Neuronal stem cell (in vitro differentiated cells): ENCODE results near the gene CAPS.
"Not testable (repeated sequence)": the region's sequence is repeated elsewhere in the genome, so short reads cannot be mapped to it uniquely, and the experiment has no call there.

Experiments
- DNase-seq: peaks from one replicate; pipeline ENCODE4 v3.0.0-alpha.2; 2013; ENCODE audit warnings: low spot score
- H2AFZ ChIP-seq: one replicate; pipeline ENCODE4 v1.6.1; 2013; ENCODE audit warnings: mild to moderate bottlenecking, low read length, inconsistent platforms
- H2AK5ac ChIP-seq: 2 replicates; pipeline ENCODE4 v1.6.1; 2013; ENCODE audit warnings: low read depth, mild to moderate bottlenecking, inconsistent platforms, low read length, moderate library complexity, mixed read lengths
- H2BK120ac ChIP-seq: 2 replicates; pipeline ENCODE4 v1.6.1; 2013; ENCODE audit warnings: low read depth, mild to moderate bottlenecking, inconsistent platforms, low read length, moderate library complexity, mixed read lengths
- H2BK12ac ChIP-seq: one replicate; pipeline ENCODE4 v1.6.1; 2013; ENCODE audit warnings: low read length, inconsistent platforms
- H2BK15ac ChIP-seq: 2 replicates; pipeline ENCODE4 v1.6.1; 2013; ENCODE audit warnings: mild to moderate bottlenecking, low read length, inconsistent platforms, mixed read lengths
- H2BK5ac ChIP-seq: one replicate; pipeline ENCODE4 v1.6.1; 2013; ENCODE audit warnings: inconsistent platforms, mild to moderate bottlenecking, low read length, moderate library complexity
- H3K14ac ChIP-seq: one replicate; pipeline ENCODE4 v1.6.1; 2013; ENCODE audit warnings: low read length, inconsistent platforms
- H3K18ac ChIP-seq: 2 replicates; pipeline ENCODE4 v1.6.1; 2013; ENCODE audit warnings: low read length, inconsistent platforms
- H3K23ac ChIP-seq: 2 replicates; pipeline ENCODE4 v1.6.1; 2013; ENCODE audit warnings: low read depth, mild to moderate bottlenecking, mixed read lengths, low read length, inconsistent platforms; ENCODE audit not compliant: poor library complexity
- H3K27ac ChIP-seq: replicated peaks from 3 replicates; pipeline ENCODE4 v1.5.1; 2013; ENCODE audit warnings: low read length, inconsistent platforms
- H3K27me3 ChIP-seq, 3 experiments: 2 replicates each; pipeline ENCODE4 v1.6.1; 2013; ENCODE audit warnings: low read length in 3 of 3, mild to moderate bottlenecking in 2 of 3, inconsistent platforms in 1 of 3, low read depth in 1 of 3, mixed read lengths in 1 of 3, moderate library complexity in 1 of 3; ENCODE audit not compliant: control insufficient read depth in 3 of 3, insufficient read depth in 3 of 3
- H3K36me3 ChIP-seq, 2 donors: replicated peaks in 1 of 2; 2 replicates each; pipeline ENCODE4 v1.6.1; 2013; ENCODE audit warnings: low read length in 2 of 2; ENCODE audit not compliant: control insufficient read depth in 2 of 2, insufficient read depth in 2 of 2
- H3K4ac ChIP-seq: 2 replicates; pipeline ENCODE4 v1.6.1; 2013; ENCODE audit warnings: inconsistent platforms, mild to moderate bottlenecking, low read length, moderate library complexity
- H3K4me1 ChIP-seq, 2 donors: 1 replicate in 1 of 2; 2 replicates in 1 of 2; pipeline ENCODE4 v1.6.1; 2013; ENCODE audit warnings: low read length in 2 of 2, low read depth in 1 of 2; ENCODE audit not compliant: control insufficient read depth in 2 of 2, insufficient read depth in 1 of 2
- H3K4me2 ChIP-seq: one replicate; pipeline ENCODE4 v1.6.1; 2013; ENCODE audit warnings: mild to moderate bottlenecking, low read length, inconsistent platforms; ENCODE audit not compliant: insufficient read depth, poor library complexity, severe bottlenecking
- H3K4me3 ChIP-seq, 2 donors: 2 replicates each; pipeline ENCODE4 v1.5.1; 2013; ENCODE audit warnings: low read length in 2 of 2, mild to moderate bottlenecking in 2 of 2, inconsistent platforms in 1 of 2, moderate library complexity in 1 of 2
- H3K79me1 ChIP-seq: one replicate; pipeline ENCODE4 v1.6.1; 2013; ENCODE audit warnings: low read depth, mild to moderate bottlenecking, inconsistent platforms, low read length, moderate library complexity
- H3K9ac ChIP-seq: one replicate; pipeline ENCODE4 v1.6.1; 2013; ENCODE audit warnings: mild to moderate bottlenecking, low read depth, low read length, inconsistent platforms; ENCODE audit not compliant: poor library complexity
- H3K9me3 ChIP-seq, 2 donors: replicated peaks in 1 of 2; 2 replicates each; pipeline versions ENCODE3 to v1.6.1; 2013; ENCODE audit warnings: low read length in 2 of 2, mild to moderate bottlenecking in 2 of 2, inconsistent platforms in 1 of 2, low read depth in 1 of 2, mixed read lengths in 1 of 2, moderate library complexity in 1 of 2; ENCODE audit not compliant: control insufficient read depth in 2 of 2, insufficient read depth in 1 of 2
- H4K8ac ChIP-seq: one replicate; pipeline ENCODE4 v1.6.1; 2013; ENCODE audit warnings: low read depth, mild to moderate bottlenecking, inconsistent platforms, low read length, moderate library complexity
- H4K91ac ChIP-seq: one replicate; pipeline ENCODE4 v1.6.1; 2013; ENCODE audit warnings: low read length, low read depth, mild to moderate bottlenecking, inconsistent platforms; ENCODE audit not compliant: poor library complexity
- WGBS, 2 donors: extraction: QIAGEN DNeasy Blood & Tissue Kit; methylation state at CpG; one replicate each; pipeline ENCODE4 v1.1.7; 2013; ENCODE audit warnings: missing lambda C conversion rate in 2 of 2, mixed read lengths in 1 of 2; ENCODE audit not compliant: insufficient read length in 2 of 2, insufficient replicate concordance in 1 of 2; ENCODE audit errors: extremely low coverage in 2 of 2; 5-methylcytosine and 5-hydroxymethylcytosine counted together

The CAPS gene

DNA sequence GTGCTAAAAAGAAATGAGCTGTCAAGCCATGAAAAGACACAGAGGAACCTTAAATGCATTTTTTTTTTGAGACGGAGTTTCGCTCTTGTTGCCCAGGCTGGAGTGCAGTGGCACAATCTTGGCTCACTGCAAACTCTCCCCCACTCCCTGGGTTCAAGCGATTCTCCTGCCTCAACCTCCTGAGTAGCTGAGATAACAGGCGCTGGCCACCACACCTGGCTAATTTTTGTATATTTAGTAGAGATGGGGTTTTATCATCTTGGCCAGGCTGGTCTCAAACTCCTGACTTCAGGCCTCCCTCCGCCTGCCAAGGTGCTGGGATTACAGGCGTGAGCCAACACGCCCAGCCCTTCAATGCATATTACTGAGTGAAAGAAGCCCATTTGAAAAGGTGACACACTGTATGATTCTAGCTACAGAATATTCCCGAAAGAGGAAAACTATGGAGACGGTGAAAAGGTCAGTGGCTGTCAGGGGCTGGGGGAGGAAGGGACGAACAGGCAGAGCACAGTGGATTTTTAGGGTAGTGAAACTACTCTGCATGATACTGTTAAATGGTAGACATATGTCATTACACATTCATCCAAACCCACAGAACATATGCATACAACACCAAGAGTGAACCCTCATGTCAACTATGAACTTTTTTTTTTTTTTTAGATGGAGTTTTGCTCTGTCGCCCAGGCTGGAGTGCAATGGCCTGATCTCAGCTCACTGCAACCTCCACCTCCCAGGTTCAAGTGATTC lies 29.8 kb upstream of the CAPS start:
- H2BK5ac ChIP-seq, H3K18ac ChIP-seq, H3K36me3 ChIP-seq, H2AFZ ChIP-seq, H2BK15ac ChIP-seq, DNase-seq, H3K4me3 ChIP-seq, H3K23ac ChIP-seq, H2AK5ac ChIP-seq, H3K27ac ChIP-seq, H4K8ac ChIP-seq, H3K14ac ChIP-seq, H4K91ac ChIP-seq, H3K27me3 ChIP-seq, H2BK120ac ChIP-seq, H3K9me3 ChIP-seq, H2BK12ac ChIP-seq, H3K79me1 ChIP-seq, H3K9ac ChIP-seq, H3K4ac ChIP-seq: not testable (repeated sequence)
- Histone ChIP-seq H3K4me2 (peak overlapping the region; percentile 2), H3K4me1 (peaks cover 7 to 18% of the 10 kb centered on the region in 2 donors)
- no CpG with 5 or more reads among the region's 11 CpGs for WGBS, 2 donors

DNA sequence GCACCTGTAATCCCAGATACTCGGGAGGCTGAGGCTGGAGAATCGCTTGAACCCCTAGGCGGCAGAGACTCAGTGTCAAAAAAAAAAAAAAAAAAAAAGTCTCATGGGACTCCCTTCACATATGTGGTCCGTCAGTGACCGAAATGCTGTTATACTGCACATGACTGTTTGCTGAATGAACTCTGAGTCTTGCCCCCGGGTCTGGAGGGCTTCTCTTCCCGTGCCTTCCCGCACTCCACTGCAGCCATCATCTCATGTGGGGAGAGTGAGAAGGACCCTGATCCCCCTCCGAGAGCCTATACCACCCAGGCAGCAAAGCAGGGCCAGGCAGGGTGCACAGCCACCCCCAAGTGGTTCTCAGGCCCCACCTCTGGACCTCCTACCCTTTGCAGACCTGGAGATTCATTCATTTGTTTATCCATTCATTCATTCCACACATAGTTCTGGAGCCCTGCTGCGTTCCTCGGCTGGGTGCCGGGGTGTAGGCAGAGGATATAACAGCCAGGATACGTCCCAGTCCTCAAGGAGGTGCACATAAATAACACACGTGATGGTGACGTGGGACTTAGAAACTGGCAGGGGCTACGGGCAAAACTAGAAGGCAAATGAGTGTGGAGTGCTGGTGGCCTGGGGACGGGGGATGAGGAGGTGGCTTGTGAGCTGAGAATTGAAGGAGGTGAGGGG lies 24.6 kb upstream of the CAPS start:
- no peak overlapping the region for H3K9ac ChIP-seq
- WGBS, 2 donors = no CpG with 5 or more reads among the region's 17 CpGs
- no peaks in the 10 kb centered on the region for H3K9me3 ChIP-seq
- H2AK5ac ChIP-seq = peak overlapping the region; percentile 36
- H2BK12ac ChIP-seq = no peak overlapping the region
- no peak overlapping the region for H4K8ac ChIP-seq
- H4K91ac ChIP-seq = no peak overlapping the region
- no peak overlapping the region for H2BK5ac ChIP-seq
- peak overlapping the region; percentile 53 for H3K18ac ChIP-seq
- no peak overlapping the region for H2AFZ ChIP-seq
- peaks cover 3 to 5% of the 10 kb centered on the region in 2 donors for H3K4me1 ChIP-seq
- peak overlapping the region; percentile 48 for H3K23ac ChIP-seq
- H3K4me2 ChIP-seq = no peak overlapping the region
- H3K4ac ChIP-seq = no peak overlapping the region
- H3K14ac ChIP-seq = no peak overlapping the region
- peaks cover 4% of the 10 kb centered on the region for H3K79me1 ChIP-seq
- H3K4me3 ChIP-seq = no peak overlapping the region
- no peak overlapping the region for H3K27ac ChIP-seq
- H2BK120ac ChIP-seq = peak overlapping the region; percentile 39
- H3K27me3 ChIP-seq = no peaks in the 10 kb centered on the region
- no peak for DNase-seq
- H2BK15ac ChIP-seq = no peak overlapping the region
- H3K36me3 ChIP-seq = no peaks in the 10 kb centered on the region

DNA sequence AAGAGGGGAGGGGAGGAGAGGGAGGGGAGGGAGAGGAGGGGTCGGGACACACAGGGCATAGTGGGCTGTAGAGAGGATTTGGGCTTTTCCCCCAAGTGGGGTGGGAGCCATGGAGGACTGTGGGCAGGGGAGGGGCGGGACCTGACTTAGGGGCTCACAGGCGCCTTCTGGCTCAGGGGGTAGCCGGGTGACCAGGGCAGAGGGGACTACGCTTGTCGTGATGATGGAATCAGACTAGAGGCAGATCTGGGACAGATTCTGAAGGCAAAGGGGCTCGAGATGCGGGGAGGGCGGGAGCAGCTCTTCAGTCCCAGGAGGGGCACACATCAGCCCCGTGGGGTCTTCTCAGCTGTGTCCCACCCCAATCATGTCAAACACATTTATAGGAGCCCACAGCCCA lies 24.0 kb upstream of the CAPS start:
- Histone ChIP-seq H4K91ac (no peak overlapping the region), H3K36me3 (peaks cover under 1% of the 10 kb centered on the region in 2 donors), H3K23ac (no peak overlapping the region), H2AFZ (no peak overlapping the region), H3K27ac (no peak overlapping the region), H3K79me1 (peaks cover 4% of the 10 kb centered on the region), H3K4me2 (no peak overlapping the region), H3K9ac (no peak overlapping the region), H3K4me3 (no peak overlapping the region), H2AK5ac (no peak overlapping the region), H3K18ac (peak overlapping the region; percentile 74), H3K9me3 (no peaks in the 10 kb centered on the region), H4K8ac (no peak overlapping the region), H2BK120ac (no peak overlapping the region), H3K14ac (no peak overlapping the region), H2BK5ac (no peak overlapping the region), H2BK12ac (no peak overlapping the region), H3K4me1 (peaks cover 3 to 5% of the 10 kb centered on the region in 2 donors), H3K4ac (no peak overlapping the region), H3K27me3 (no peaks in the 10 kb centered on the region), H2BK15ac (no peak overlapping the region)
- DNase-seq = no peak
- no CpG with 5 or more reads among the region's 10 CpGs for WGBS, 2 donors

DNA sequence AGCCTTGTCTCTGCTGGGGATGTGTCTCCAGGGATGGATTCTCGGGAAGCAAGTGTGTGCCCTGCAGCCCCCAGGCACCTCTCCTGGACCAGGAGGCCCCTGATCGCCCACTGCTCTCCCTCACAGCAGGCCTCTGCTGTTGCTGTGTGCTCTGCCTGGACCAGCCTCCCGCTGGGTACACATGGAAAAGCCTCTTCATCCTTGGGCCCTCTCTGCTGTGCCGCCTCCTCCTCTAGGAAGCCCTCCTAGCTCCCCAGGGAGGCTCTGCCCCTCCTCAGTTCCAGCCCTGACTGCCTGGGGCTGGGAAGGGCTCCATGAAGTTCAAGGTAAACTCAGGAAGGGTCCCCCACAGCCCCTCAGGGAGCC lies 22.5 kb upstream of the CAPS start:
- H3K27me3 ChIP-seq = no peaks in the 10 kb centered on the region
- H4K8ac ChIP-seq = no peak overlapping the region
- H2AFZ ChIP-seq = no peak overlapping the region
- H3K9ac ChIP-seq = peak overlapping the region; percentile 84
- H2BK15ac ChIP-seq = no peak overlapping the region
- H3K36me3 ChIP-seq = peaks cover 12 to 13% of the 10 kb centered on the region in 2 donors
- no peak overlapping the region for H3K14ac ChIP-seq
- peaks cover 3 to 5% of the 10 kb centered on the region in 2 donors for H3K4me1 ChIP-seq
- no peak overlapping the region for H4K91ac ChIP-seq
- H3K4ac ChIP-seq = no peak overlapping the region
- WGBS, 2 donors = no CpG with 5 or more reads among the region's 4 CpGs
- no peak overlapping the region for H3K4me2 ChIP-seq
- H2AK5ac ChIP-seq = peak overlapping the region; percentile 89
- no peak overlapping the region for H2BK120ac ChIP-seq
- H3K9me3 ChIP-seq = no peaks in the 10 kb centered on the region
- no peak overlapping the region for H2BK5ac ChIP-seq
- H3K4me3 ChIP-seq = no peak overlapping the region
- H3K27ac ChIP-seq = no peak overlapping the region
- H2BK12ac ChIP-seq = no peak overlapping the region
- H3K79me1 ChIP-seq = peaks cover 4% of the 10 kb centered on the region
- no peak for DNase-seq
- H3K23ac ChIP-seq = no peak overlapping the region
- H3K18ac ChIP-seq = peak overlapping the region; percentile 64
